SU-DHL-6 (cell line): ENCODE data around the gene MEX3A.
"Not testable (repeated sequence)": the region's sequence is repeated elsewhere in the genome, so short reads cannot be mapped to it uniquely, and the experiment has no call there.

Experiments
- EZH2phosphoT487 ChIP-seq: fragments of 200-600 bp; sonication (generic), shearing (Covaris generic); conservative IDR thresholded peaks from 2 replicates; pipeline ENCODE4 v1.6.1; 2018; ENCODE audit warnings: mild to moderate bottlenecking, antibody characterized with exemption, low read length, moderate library complexity, mixed read lengths
- TF ChIP-seq, protein P1 (sequence below): fragments of 200-600 bp; sonication (generic); IDR thresholded peaks from one replicate; pipeline ENCODE4 v1.5.1; 2017; ENCODE audit warnings: antibody characterized with exemption, mild to moderate bottlenecking, low read length, moderate library complexity; ENCODE audit not compliant: insufficient read depth, poor library complexity, severe bottlenecking

DNA sequence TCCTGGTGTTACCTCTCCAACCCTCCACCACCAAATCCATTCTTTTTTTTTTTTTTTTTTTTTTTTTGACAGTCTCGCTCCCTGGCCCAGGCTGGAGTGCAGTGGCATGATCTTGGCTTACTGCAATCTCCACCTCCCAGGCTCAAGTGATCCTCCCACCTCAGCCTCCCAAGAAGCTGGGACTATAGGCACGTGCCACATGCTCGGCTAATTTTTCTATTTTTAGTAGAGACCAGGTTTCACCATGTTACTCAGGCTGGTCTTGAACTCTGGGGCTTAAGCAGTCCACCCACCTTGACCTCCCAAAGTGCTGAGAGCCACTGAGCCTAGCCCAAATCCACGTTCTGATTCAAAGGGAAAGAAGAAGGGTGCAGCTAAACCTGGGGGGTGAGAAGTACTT is 38.7 kb upstream of the MEX3A start:
- TF ChIP-seq, protein P1, sequence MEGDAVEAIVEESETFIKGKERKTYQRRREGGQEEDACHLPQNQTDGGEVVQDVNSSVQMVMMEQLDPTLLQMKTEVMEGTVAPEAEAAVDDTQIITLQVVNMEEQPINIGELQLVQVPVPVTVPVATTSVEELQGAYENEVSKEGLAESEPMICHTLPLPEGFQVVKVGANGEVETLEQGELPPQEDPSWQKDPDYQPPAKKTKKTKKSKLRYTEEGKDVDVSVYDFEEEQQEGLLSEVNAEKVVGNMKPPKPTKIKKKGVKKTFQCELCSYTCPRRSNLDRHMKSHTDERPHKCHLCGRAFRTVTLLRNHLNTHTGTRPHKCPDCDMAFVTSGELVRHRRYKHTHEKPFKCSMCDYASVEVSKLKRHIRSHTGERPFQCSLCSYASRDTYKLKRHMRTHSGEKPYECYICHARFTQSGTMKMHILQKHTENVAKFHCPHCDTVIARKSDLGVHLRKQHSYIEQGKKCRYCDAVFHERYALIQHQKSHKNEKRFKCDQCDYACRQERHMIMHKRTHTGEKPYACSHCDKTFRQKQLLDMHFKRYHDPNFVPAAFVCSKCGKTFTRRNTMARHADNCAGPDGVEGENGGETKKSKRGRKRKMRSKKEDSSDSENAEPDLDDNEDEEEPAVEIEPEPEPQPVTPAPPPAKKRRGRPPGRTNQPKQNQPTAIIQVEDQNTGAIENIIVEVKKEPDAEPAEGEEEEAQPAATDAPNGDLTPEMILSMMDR: not testable (repeated sequence)
- TF ChIP-seq EZH2phosphoT487: not testable (repeated sequence)
